Eye (tissue), 1 donor: ENCODE measurements around the gene WTIP.
"Not testable (repeated sequence)": the region's sequence is repeated elsewhere in the genome, so short reads cannot be mapped to it uniquely, and the experiment has no call there.

Experiments
- DNase-seq: peaks from one replicate; pipeline ENCODE4 v3.0.0-alpha.2; 2015

WTIP gene

DNA sequence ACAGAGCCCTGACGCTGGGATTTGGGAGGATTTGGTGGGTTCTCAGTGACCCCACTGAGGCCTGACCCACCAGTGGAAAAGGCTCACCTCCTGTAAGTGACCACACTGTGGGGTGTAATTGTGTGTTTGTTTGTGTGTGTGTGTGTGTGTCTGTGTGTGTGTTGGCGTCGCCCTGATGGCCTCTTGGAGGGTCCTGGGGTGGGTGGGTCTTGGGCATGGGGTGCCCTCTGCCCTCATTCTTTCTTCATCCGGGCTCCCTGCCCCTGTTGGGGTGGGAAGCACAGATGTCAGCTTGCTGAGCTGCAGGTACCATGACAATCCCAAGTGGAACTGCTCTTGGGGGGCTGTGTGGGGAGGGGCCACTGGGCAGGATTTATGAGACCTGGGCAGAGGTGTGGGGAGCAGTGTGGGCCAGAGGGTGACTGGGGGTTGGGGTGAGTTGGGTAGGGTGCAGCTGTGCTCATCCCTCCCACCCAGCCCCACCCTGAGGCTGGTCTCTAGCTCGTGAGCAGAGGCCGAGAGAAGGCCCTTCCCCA, 22.8 kb downstream of the WTIP start:
- DNase-seq, result no peak

DNA sequence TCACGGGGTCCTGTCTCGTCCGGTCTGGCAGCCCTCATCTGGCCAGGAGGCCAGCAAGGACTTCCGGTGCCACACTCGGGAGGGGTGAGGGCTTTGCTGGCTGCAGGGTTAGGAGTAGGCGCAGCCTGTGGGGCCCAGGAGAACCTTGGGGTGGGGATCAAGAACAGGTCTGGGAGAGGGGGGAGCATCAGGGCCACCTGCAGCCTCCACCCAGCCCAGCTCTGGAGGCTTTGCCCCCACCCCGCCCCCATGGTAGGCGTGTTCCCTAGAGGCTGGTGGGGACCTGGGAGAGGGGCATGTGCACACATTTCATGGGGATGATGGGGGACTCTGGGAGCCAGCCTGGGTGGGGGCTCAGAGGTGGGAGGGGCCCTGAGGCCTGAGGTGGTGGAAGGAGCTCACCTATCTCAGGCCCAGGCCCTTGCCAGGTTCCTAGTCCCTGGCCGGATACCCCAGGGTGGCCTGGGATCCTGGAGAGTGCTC, 23.3 kb downstream of the WTIP start:
- DNase-seq, result no peak

GRCh38 chr19:34505321-34506025, 23.9 kb downstream of the WTIP start:
- DNase-seq, result no peak

- no peak for DNase-seq
These were observed 24.4 kb downstream of the WTIP start for GRCh38 chr19:34506026-34506370.

GRCh38 chr19:34507414-34508067, 26.0 kb downstream of the WTIP start:
- no peak for DNase-seq

DNA sequence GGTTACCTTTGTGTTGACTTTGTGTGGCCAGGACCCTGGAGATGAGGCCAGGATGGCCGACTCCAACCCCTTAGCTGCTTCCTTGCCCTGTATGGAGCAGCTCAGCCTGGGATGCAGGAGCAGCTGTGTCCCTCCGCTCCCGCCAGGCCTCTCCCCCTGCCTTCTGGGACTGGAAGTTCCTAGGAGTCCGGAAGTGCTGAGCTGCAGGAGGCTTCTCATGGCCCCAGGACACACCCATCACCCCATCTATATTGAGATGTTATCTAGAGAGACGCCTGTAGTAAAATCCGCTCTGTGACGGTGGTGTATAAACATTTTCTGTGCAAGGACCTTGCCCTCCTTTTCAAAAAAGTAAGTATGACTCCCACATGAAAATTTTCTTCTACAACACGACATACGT, 27.0 kb downstream of the WTIP start:
- DNase-seq, result no peak

DNA sequence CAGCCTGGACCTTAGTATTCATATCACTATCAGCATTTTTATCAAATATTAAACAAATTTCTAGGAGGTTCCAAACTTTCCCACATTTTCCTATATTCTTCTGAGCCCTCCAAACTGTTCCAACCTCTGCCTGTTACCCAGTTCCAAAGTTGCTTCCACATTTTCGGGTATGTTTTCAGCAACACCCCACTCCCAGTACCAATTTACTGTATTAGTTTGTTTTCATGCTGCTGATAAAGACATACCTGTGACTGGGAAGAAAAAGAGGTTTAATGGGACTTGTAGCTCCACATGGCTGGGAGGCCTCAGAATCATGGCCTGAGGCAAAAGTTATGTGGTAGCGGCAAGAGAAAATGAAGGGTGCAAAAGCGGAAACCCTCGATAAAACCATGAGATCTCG, 29.3 kb downstream of the WTIP start:
- DNase-seq, result not testable (repeated sequence)

DNA sequence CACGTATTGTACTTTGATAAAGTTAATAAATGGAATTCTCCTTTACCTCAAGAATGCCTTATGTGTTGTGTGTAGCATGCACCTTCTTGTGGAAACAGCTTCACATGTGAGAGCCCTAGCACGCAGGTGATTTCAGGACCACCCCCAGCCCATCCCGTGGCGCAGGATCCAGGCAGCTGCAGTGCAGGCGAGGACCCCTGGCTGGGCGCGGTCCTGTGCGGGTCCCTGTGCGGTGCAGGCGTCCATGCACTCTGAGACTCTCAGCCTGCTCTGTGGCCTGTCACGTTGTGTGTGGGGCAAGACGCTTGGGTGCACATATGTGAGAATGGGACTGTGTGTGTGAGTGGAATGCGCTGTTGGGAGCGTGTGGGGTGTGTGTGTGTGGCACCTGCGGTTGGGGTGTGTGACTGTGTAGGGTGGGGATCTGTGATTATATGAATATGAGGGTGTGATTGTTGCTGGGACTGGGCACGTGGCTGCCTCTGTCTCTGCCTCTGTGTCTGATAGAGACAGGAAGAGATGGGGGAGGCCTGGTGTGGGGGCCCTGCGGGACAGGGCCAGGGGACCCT, 30.8 kb downstream of the WTIP start:
- no peak for DNase-seq

DNA sequence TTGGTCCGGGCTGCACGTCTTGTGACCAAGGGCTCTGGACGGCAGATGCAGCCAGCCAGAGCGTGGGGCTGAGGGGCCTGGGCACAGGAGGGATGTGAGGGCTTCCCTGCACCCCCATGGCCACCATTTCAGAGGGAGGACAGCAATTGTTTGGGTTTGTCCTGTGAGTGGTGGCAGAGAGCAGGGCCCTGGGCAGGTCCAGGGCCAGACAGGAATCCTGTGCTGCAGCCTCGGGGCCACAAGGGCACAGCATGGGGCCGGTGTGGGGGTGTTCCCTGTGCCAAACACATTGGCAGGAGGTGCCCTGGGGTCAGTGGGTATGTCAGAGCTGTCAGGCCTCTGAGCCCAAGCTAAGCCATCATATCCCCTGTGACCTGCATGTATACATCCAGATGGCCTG, 32.2 kb downstream of the WTIP start:
- no peak for DNase-seq

DNA sequence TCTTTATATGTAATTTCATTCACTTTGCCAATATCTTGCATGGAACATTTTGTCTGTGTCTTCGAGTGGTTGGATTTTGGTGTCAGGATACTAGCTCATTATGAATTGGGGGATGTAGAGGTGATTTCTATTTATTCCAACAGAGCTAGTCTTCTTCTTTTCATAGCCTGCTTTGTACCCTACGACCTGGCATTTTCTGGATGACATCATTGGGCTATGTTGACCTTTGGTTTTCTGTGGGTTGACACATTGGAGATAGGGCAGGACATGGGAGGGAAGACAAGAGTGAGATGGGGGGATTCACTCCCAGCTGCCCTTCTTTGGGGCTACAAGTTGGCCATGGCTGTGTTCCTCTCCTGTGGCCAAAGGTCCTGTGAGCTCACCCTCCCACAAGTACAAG, 38.0 kb downstream of the WTIP start:
- DNase-seq, result no peak

DNA sequence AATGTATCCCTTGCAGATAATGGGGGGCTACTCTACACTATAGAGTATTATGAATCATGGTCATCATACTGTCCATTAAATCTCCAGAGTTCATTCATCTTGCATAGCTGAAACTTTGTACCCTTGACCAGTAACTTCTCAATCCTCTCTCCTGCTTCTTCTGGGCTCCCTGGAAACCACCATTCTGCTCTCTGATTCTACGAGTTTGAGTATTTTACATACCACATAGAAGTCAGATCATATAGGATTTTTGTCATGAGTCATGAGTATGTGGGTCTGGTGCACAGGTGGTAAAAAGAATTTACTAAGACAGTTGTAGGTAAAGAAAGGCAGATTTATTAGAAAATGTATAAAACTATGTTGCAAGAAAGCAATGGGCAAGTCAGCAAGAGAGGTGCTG, 41.9 kb downstream of the WTIP start:
- DNase-seq, result no peak

GRCh38 chr19:34525001-34525400, 43.4 kb downstream of the WTIP start:
- no peak for DNase-seq

DNA sequence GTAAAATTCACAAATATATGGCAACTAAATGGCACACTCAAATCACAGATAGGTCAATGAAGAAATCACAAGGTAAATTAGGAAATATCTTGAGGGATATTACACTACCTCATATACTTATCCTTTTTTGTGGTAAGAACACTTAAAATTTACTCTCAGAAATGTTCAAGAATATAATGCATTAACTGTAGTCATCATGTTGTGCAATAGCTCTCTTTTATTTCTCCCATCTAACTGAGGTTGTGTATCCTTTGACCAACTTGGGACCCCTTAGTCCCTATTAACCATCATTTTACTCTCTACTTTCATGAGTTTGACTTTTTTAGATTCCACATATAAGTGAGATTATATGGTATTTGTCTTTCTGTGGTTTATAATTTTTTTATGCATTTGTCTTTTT, 52.6 kb downstream of the WTIP start:
- DNase-seq, result no peak

GRCh38 chr19:34539396-34539795, 57.8 kb downstream of the WTIP start:
- DNase-seq, result no peak

DNA sequence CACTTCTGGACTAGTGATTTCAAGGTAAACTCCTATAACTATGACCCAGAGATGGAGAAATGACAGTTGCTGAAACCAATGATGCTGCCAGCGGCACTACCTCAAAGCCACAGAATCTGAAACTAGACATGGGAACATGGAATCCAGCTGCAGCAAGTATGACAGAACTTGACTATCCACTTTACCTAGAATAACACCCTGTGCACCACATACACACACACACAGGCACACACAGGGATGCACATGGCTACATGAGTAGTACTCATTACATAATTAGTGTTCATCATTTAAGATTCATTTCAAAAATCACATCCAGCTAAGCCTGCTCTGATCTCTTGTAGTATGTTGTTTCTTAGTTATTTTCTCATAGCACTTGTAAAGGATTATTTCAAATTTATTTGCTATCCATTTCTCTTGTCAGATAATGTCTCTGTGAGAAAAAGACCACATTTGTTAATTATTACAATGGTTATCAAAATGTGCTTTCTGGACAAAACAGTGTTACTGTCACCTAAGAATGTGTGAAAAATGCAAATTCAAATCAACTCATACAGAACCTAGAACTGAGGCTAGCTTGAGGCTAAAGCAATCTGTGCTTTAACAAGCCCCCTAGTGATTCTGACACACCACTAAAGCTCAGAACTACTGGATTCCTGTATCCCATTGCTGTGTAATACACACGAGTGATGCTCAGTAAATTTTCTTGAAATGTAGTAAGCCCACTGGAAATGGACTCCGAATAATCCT, 59.4 kb downstream of the WTIP start:
- DNase-seq, result no peak

DNA sequence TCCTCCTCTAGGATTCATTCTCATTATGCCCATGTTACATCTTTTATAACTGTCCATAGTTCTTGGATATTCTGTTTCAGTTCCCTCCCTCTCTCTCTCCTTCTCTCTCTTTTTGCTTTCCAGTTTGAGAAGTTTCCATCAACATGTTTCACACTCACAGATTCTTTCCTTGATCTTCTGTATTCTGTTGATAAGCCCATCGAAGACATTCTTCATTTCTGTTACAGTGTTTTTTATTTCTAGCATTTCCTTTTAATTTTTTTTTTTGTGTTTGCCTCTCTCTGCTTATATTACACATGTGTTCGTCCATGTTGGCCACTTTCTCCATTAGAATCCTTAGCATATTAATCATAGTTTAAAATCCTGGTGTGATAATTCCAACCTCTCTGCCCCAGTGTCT, 68.3 kb downstream of the WTIP start:
- DNase-seq, result no peak

- no peak for DNase-seq
These were observed 73.9 kb downstream of the WTIP start for GRCh38 chr19:34555447-34555846.

- peak; percentile 35 for DNase-seq
These were observed 74.9 kb downstream of the WTIP start for GRCh38 chr19:34556488-34556887.

- no peak for DNase-seq
These were observed 77.5 kb downstream of the WTIP start for GRCh38 chr19:34559045-34559444.

- DNase-seq, result no peak
These were observed 78.7 kb downstream of the WTIP start for GRCh38 chr19:34560229-34560628.
